ENCODE measurements around the gene TMEM106C.

DNA sequence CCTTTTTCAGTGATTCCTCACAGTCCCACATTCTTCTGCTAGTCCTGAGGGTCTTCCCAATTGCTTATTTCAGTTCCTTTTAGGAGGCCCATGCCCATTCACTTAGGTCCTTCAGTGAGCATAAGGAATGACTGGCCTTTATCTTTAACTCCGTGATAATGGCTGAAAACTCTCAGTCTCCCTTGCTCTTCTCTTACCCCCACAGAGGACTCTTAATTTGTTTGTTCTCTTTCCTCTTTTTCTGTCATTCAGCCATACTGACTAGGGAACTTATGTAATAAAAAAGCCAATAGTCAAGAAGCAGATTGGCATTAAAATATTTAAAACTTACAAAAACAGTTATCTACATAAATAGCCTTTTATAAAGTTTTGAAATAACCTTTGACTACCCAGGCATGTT, 41.5 kb upstream of the TMEM106C start:
- TF ChIP-seq RAD21 (IDR thresholded peaks at IDR 0.05; ENCODE audit: low read length) = no peak
- no peak for TF ChIP-seq CHD1 (IDR thresholded peaks at IDR 0.05; ENCODE audit: low read depth, low read length)
- TF ChIP-seq, protein P1, sequence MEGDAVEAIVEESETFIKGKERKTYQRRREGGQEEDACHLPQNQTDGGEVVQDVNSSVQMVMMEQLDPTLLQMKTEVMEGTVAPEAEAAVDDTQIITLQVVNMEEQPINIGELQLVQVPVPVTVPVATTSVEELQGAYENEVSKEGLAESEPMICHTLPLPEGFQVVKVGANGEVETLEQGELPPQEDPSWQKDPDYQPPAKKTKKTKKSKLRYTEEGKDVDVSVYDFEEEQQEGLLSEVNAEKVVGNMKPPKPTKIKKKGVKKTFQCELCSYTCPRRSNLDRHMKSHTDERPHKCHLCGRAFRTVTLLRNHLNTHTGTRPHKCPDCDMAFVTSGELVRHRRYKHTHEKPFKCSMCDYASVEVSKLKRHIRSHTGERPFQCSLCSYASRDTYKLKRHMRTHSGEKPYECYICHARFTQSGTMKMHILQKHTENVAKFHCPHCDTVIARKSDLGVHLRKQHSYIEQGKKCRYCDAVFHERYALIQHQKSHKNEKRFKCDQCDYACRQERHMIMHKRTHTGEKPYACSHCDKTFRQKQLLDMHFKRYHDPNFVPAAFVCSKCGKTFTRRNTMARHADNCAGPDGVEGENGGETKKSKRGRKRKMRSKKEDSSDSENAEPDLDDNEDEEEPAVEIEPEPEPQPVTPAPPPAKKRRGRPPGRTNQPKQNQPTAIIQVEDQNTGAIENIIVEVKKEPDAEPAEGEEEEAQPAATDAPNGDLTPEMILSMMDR (conservative IDR thresholded peaks at IDR 0.05; ENCODE audit: low read depth, low read length) = no peak
- no peak for TF ChIP-seq BHLHE40 (IDR thresholded peaks at IDR 0.05; ENCODE audit: low read depth, low read length)
- TF ChIP-seq RCOR1 (IDR thresholded peaks at IDR 0.05; ENCODE audit: insufficient replicate concordance, low read length) = no peak
- TF ChIP-seq CEBPB (IDR thresholded peaks at IDR 0.05; ENCODE audit: low read depth, low read length) = no peak
- no peak for TF ChIP-seq MAZ (IDR thresholded peaks at IDR 0.05; ENCODE audit: borderline replicate concordance, low read depth, low read length)
- no peak for TF ChIP-seq POLR2A (IDR thresholded peaks at IDR 0.05; ENCODE audit: low read depth, low read length)
- TF ChIP-seq, protein P2, sequence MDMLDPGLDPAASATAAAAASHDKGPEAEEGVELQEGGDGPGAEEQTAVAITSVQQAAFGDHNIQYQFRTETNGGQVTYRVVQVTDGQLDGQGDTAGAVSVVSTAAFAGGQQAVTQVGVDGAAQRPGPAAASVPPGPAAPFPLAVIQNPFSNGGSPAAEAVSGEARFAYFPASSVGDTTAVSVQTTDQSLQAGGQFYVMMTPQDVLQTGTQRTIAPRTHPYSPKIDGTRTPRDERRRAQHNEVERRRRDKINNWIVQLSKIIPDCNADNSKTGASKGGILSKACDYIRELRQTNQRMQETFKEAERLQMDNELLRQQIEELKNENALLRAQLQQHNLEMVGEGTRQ (IDR thresholded peaks at IDR 0.05; ENCODE audit: low read depth, low read length) = no peak
- no peak for TF ChIP-seq NFE2L2 (IDR thresholded peaks at IDR 0.05; ENCODE audit: low read depth, low read length)
- no peak for TF ChIP-seq RFX5 (IDR thresholded peaks at IDR 0.05; ENCODE audit: low read depth, low read length)
- no peak for TF ChIP-seq SMC3 (IDR thresholded peaks at IDR 0.05; ENCODE audit: low read depth, low read length)
- TF ChIP-seq FOS (IDR thresholded peaks at IDR 0.05; ENCODE audit: low read depth, low read length) = no peak

All from IMR-90 (cell line).